Measurements from ENCODE around the gene ACSM3. TPM values are rescaled to one million over a fixed set of nuclear protein-coding genes. Genes with fewer than 3 reads are reported as not detected.

The ACSM3 gene
- total RNA-seq, 1 experiment from 2014 or later, result 2.3 TPM

GRCh38 chr16:20735490-20735889 is 28.3 kb upstream of the ACSM3 start:
- no TSS peak for BruUV-seq (replicated peaks)
- peaks cover 72% of the 10 kb centered on the region for H3K36me3 Mint-ChIP-seq (ENCODE audit: insufficient read depth, unreplicated experiment)
- H3K4me1 Mint-ChIP-seq (ENCODE audit: insufficient read depth, unreplicated experiment), result peaks cover 18% of the 10 kb centered on the region
- no peaks in the 10 kb centered on the region for H3K9me3 Mint-ChIP-seq (ENCODE audit: unreplicated experiment)
- no peaks in the 10 kb centered on the region for H3K27me3 Mint-ChIP-seq (ENCODE audit: insufficient read depth, unreplicated experiment)
- intact Hi-C loops (cut with micrococcal nuclease), result no loop called here
- no peak overlapping the region for H3K4me3 Mint-ChIP-seq (ENCODE audit: unreplicated experiment)
- CTCF ChIA-PET, result no interaction called here
- no peak for DNase-seq (ENCODE audit: unreplicated experiment)
- POLR2A ChIA-PET, result interaction anchor here (0.5 kb wide), 1 partner anchor 1212 kb away, joined by 3 read pairs; the partner anchor contains the start of gene CCP110
- TF ChIP-seq, protein P1, sequence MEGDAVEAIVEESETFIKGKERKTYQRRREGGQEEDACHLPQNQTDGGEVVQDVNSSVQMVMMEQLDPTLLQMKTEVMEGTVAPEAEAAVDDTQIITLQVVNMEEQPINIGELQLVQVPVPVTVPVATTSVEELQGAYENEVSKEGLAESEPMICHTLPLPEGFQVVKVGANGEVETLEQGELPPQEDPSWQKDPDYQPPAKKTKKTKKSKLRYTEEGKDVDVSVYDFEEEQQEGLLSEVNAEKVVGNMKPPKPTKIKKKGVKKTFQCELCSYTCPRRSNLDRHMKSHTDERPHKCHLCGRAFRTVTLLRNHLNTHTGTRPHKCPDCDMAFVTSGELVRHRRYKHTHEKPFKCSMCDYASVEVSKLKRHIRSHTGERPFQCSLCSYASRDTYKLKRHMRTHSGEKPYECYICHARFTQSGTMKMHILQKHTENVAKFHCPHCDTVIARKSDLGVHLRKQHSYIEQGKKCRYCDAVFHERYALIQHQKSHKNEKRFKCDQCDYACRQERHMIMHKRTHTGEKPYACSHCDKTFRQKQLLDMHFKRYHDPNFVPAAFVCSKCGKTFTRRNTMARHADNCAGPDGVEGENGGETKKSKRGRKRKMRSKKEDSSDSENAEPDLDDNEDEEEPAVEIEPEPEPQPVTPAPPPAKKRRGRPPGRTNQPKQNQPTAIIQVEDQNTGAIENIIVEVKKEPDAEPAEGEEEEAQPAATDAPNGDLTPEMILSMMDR (IDR thresholded peaks at IDR 0.05; ENCODE audit: unreplicated experiment), result no peak
- H3K27ac Mint-ChIP-seq (ENCODE audit: low read depth, unreplicated experiment), result peak overlapping the region; percentile 39

GRCh38 chr16:20740007-20740883 is 23.6 kb upstream of the ACSM3 start:
- H3K4me1 Mint-ChIP-seq (ENCODE audit: insufficient read depth, unreplicated experiment), result peaks cover 20% of the 10 kb centered on the region
- no peaks in the 10 kb centered on the region for H3K27me3 Mint-ChIP-seq (ENCODE audit: insufficient read depth, unreplicated experiment)
- peak overlapping the region; percentile 81 for H3K27ac Mint-ChIP-seq (ENCODE audit: low read depth, unreplicated experiment)
- TSS peak; percentile 35 for BruUV-seq (replicated peaks)
- H3K36me3 Mint-ChIP-seq (ENCODE audit: insufficient read depth, unreplicated experiment), result peaks cover 54% of the 10 kb centered on the region
- H3K4me3 Mint-ChIP-seq (ENCODE audit: unreplicated experiment), result peak overlapping the region; percentile 93
- no peaks in the 10 kb centered on the region for H3K9me3 Mint-ChIP-seq (ENCODE audit: unreplicated experiment)
- ChIA-PET CTCF (interaction anchor here (0.6 to 2.4 kb wide), 15 partner anchors 9 to 833 kb away, joined by 3 to 11 read pairs (median 3); no protein-coding TSS in a partner anchor), POLR2A (interaction anchor here (0.5 to 2.2 kb wide), 16 partner anchors 9 to 1936 kb away, joined by 3 to 10 read pairs (median 4); partner anchors contain the start of genes ACSM3, DCUN1D3, ERI2 and LYRM1)
- TF ChIP-seq, protein P1 (IDR thresholded peaks at IDR 0.05; ENCODE audit: unreplicated experiment), result peak; percentile 32
- intact Hi-C loops (cut with micrococcal nuclease), result no loop called here
- DNase-seq (ENCODE audit: unreplicated experiment), result peak; percentile 30

GRCh38 chr16:20740901-20741521 is 22.8 kb upstream of the ACSM3 start:
- Mint-ChIP-seq H3K4me3 (ENCODE audit: unreplicated experiment) (peak overlapping the region; percentile 93), H3K9me3 (ENCODE audit: unreplicated experiment) (no peaks in the 10 kb centered on the region), H3K27me3 (ENCODE audit: insufficient read depth, unreplicated experiment) (no peaks in the 10 kb centered on the region), H3K4me1 (ENCODE audit: insufficient read depth, unreplicated experiment) (peaks cover 15% of the 10 kb centered on the region), H3K27ac (ENCODE audit: low read depth, unreplicated experiment) (peak overlapping the region; percentile 81), H3K36me3 (ENCODE audit: insufficient read depth, unreplicated experiment) (peaks cover 46% of the 10 kb centered on the region)
- POLR2A ChIA-PET, result interaction anchor here (0.5 to 2.2 kb wide), 20 partner anchors 9 to 1937 kb away, joined by 3 to 10 read pairs (median 3); partner anchors contain the start of genes DCUN1D3, ERI2, LYRM1 and REXO5
- peak; percentile 73 for DNase-seq (ENCODE audit: unreplicated experiment)
- TF ChIP-seq, protein P1 (IDR thresholded peaks at IDR 0.05; ENCODE audit: unreplicated experiment), result no peak
- CTCF ChIA-PET, result interaction anchor here (0.5 to 2.4 kb wide), 18 partner anchors 8 to 1073 kb away, joined by 3 to 11 read pairs (median 4); no protein-coding TSS in a partner anchor
- no TSS peak for BruUV-seq (replicated peaks)
- intact Hi-C loops (cut with micrococcal nuclease), result no loop called here

All from MCF 10A (cell line).